Hepatocyte (in vitro differentiated cells): Measurements from ENCODE around the gene SCUBE2.

Source experiments
- EZH2 ChIP-seq: fragments of 200-600 bp; sonication (generic); IDR thresholded peaks from 2 replicates; pipeline ENCODE4 v1.6.1; 2016; ENCODE audit warnings: antibody characterized with exemption, mild to moderate bottlenecking, borderline replicate concordance
- TF ChIP-seq, protein P1 (sequence below): fragments of 200-600 bp; sonication (generic); IDR thresholded peaks from 2 replicates; pipeline ENCODE4 v1.5.1; 2016; ENCODE audit warnings: antibody characterized with exemption, mild to moderate bottlenecking; ENCODE audit not compliant: poor library complexity

DNA sequence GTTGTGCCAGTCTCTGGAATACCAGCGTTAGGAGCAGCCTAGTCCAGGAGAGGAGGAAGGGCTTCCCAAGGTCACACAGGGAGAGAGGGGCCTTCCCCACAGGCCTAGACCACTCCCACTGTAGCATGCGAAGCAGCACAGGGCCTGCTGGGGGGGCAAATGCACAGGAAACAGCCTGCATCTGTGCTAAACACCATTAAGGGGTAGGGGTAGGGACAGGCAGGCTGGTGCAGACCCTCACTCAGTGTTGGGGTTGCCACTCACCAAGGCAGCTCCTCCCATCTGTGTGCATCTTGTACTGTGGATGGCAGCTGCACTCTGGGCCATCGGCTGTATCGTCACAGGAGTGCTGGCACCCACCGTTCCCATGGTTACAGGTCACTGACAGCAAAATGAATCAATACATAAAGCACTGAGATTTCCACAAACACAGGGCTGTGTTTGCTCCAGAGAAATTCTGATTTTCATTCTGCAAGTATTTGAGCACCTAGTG, 24.9 kb downstream of the SCUBE2 start:
- TF ChIP-seq, protein P1, sequence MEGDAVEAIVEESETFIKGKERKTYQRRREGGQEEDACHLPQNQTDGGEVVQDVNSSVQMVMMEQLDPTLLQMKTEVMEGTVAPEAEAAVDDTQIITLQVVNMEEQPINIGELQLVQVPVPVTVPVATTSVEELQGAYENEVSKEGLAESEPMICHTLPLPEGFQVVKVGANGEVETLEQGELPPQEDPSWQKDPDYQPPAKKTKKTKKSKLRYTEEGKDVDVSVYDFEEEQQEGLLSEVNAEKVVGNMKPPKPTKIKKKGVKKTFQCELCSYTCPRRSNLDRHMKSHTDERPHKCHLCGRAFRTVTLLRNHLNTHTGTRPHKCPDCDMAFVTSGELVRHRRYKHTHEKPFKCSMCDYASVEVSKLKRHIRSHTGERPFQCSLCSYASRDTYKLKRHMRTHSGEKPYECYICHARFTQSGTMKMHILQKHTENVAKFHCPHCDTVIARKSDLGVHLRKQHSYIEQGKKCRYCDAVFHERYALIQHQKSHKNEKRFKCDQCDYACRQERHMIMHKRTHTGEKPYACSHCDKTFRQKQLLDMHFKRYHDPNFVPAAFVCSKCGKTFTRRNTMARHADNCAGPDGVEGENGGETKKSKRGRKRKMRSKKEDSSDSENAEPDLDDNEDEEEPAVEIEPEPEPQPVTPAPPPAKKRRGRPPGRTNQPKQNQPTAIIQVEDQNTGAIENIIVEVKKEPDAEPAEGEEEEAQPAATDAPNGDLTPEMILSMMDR: no peak
- no peak for TF ChIP-seq EZH2
